GM23338 (cell line): ENCODE results near the gene IGF1R.

ENCODE experiments used
- CREB1 ChIP-seq: fragments of 250-450 bp; sonication (Bioruptor Pico); IDR thresholded peaks from 2 replicates; pipeline ENCODE4 v1.5.0; 2020; ENCODE audit warnings: low read depth, mild to moderate bottlenecking, moderate library complexity
- EZH2 ChIP-seq: fragments of 200-600 bp; sonication (generic); IDR thresholded peaks from one replicate; pipeline ENCODE4 v1.8.0; 2017; ENCODE audit warnings: antibody characterized with exemption, mild to moderate bottlenecking, low read depth; ENCODE audit not compliant: unreplicated experiment
- EZH2phosphoT487 ChIP-seq: fragments of 200-600 bp; sonication (generic); IDR thresholded peaks from one replicate; pipeline ENCODE4 v1.8.1; 2018; ENCODE audit warnings: antibody characterized with exemption; ENCODE audit not compliant: unreplicated experiment
- JUNB ChIP-seq: IDR thresholded peaks from one replicate; pipeline ENCODE4 v1.6.1; 2016; ENCODE audit warnings: antibody characterized with exemption; ENCODE audit not compliant: unreplicated experiment
- NANOG ChIP-seq: IDR thresholded peaks from 2 replicates; pipeline ENCODE4 v1.6.1; 2016; ENCODE audit warnings: antibody characterized with exemption, borderline replicate concordance
- POLR2AphosphoS5 ChIP-seq: IDR thresholded peaks from 2 replicates; pipeline ENCODE4 v1.6.1; 2016; ENCODE audit warnings: antibody characterized with exemption, low read depth
- STAT1 ChIP-seq: IDR thresholded peaks from one replicate; pipeline ENCODE4 v1.6.1; 2016; ENCODE audit warnings: antibody characterized with exemption; ENCODE audit not compliant: unreplicated experiment
- ZNF114 ChIP-seq: fragments of 250-450 bp; sonication (Bioruptor Pico); IDR thresholded peaks from 2 replicates; pipeline ENCODE4 v1.5.0; 2020; ENCODE audit warnings: mild to moderate bottlenecking, moderate library complexity
- ZNF331 ChIP-seq: fragments of 250-450 bp; sonication (Bioruptor Pico); IDR thresholded peaks from 2 replicates; pipeline ENCODE4 v1.5.0; 2020; ENCODE audit warnings: low read depth, mild to moderate bottlenecking, moderate library complexity
- TF ChIP-seq, protein P1 (sequence below), 2 experiments: fragments of 200-600 bp in 1 of 2; sonication (generic) in 1 of 2; conservative IDR thresholded peaks; 2 replicates each; pipeline versions ENCODE4 v1.5.1 to v1.6.1; 2016 to 2017; ENCODE audit warnings: antibody characterized with exemption in 2 of 2, low read depth in 2 of 2, mild to moderate bottlenecking in 2 of 2, moderate library complexity in 1 of 2
- TF ChIP-seq, protein P2 (sequence below): IDR thresholded peaks from one replicate; pipeline ENCODE4 v1.6.1; 2018; ENCODE audit warnings: antibody characterized with exemption; ENCODE audit not compliant: unreplicated experiment
- TF ChIP-seq, protein P3 (sequence below): IDR thresholded peaks from 2 replicates; pipeline ENCODE4 v1.6.1; 2016; ENCODE audit warnings: antibody characterized with exemption

DNA sequence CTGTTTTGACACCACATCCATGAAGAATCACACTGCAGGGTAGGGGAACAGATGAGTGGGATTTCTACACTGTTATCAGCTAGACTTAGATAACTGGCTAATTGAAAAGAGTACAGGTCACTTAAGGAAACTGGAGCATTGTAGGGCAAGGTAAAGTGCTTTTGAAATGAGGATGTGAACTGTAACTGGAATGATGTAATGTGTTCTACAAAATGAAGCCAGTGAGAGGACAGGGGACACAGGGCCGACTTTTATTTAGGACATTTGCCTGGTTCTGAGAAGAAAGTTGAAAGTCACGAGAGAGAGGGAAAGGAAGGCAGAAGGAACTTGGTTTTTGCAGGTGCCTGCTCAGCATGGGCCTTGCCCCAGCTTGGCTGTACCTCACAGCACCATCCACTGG, 50.5 kb downstream of the IGF1R start:
- TF ChIP-seq, protein P1, sequence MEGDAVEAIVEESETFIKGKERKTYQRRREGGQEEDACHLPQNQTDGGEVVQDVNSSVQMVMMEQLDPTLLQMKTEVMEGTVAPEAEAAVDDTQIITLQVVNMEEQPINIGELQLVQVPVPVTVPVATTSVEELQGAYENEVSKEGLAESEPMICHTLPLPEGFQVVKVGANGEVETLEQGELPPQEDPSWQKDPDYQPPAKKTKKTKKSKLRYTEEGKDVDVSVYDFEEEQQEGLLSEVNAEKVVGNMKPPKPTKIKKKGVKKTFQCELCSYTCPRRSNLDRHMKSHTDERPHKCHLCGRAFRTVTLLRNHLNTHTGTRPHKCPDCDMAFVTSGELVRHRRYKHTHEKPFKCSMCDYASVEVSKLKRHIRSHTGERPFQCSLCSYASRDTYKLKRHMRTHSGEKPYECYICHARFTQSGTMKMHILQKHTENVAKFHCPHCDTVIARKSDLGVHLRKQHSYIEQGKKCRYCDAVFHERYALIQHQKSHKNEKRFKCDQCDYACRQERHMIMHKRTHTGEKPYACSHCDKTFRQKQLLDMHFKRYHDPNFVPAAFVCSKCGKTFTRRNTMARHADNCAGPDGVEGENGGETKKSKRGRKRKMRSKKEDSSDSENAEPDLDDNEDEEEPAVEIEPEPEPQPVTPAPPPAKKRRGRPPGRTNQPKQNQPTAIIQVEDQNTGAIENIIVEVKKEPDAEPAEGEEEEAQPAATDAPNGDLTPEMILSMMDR (conservative IDR thresholded peaks at IDR 0.05; ENCODE audit: low read depth in 2 of 2), result no peak
- no peak for TF ChIP-seq JUNB
- no peak for TF ChIP-seq CREB1 (CRISPR knock-in tag)
- TF ChIP-seq, protein P2, sequence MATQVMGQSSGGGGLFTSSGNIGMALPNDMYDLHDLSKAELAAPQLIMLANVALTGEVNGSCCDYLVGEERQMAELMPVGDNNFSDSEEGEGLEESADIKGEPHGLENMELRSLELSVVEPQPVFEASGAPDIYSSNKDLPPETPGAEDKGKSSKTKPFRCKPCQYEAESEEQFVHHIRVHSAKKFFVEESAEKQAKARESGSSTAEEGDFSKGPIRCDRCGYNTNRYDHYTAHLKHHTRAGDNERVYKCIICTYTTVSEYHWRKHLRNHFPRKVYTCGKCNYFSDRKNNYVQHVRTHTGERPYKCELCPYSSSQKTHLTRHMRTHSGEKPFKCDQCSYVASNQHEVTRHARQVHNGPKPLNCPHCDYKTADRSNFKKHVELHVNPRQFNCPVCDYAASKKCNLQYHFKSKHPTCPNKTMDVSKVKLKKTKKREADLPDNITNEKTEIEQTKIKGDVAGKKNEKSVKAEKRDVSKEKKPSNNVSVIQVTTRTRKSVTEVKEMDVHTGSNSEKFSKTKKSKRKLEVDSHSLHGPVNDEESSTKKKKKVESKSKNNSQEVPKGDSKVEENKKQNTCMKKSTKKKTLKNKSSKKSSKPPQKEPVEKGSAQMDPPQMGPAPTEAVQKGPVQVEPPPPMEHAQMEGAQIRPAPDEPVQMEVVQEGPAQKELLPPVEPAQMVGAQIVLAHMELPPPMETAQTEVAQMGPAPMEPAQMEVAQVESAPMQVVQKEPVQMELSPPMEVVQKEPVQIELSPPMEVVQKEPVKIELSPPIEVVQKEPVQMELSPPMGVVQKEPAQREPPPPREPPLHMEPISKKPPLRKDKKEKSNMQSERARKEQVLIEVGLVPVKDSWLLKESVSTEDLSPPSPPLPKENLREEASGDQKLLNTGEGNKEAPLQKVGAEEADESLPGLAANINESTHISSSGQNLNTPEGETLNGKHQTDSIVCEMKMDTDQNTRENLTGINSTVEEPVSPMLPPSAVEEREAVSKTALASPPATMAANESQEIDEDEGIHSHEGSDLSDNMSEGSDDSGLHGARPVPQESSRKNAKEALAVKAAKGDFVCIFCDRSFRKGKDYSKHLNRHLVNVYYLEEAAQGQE, result no peak
- TF ChIP-seq EZH2, result no peak
- TF ChIP-seq EZH2phosphoT487, result no peak
- TF ChIP-seq POLR2AphosphoS5, result no peak
- TF ChIP-seq ZNF331, result no peak
- no peak for TF ChIP-seq ZNF114 (CRISPR knock-in tag)
- TF ChIP-seq, protein P3, sequence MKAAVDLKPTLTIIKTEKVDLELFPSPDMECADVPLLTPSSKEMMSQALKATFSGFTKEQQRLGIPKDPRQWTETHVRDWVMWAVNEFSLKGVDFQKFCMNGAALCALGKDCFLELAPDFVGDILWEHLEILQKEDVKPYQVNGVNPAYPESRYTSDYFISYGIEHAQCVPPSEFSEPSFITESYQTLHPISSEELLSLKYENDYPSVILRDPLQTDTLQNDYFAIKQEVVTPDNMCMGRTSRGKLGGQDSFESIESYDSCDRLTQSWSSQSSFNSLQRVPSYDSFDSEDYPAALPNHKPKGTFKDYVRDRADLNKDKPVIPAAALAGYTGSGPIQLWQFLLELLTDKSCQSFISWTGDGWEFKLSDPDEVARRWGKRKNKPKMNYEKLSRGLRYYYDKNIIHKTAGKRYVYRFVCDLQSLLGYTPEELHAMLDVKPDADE, result no peak
- TF ChIP-seq STAT1, result no peak
- no peak for TF ChIP-seq NANOG
